HG03280 (cell line): ENCODE measurements around the gene ZNF564.
"Not testable (repeated sequence)": the region's sequence is repeated elsewhere in the genome, so short reads cannot be mapped to it uniquely, and the experiment has no call there.

ENCODE experiments used
- ATAC-seq: cut with Tn5 transposase; IDR thresholded peaks from one replicate; pipeline ENCODE4 v1.9.1; 2021; ENCODE audit warnings: mild to moderate bottlenecking, moderate library complexity; ENCODE audit not compliant: unreplicated experiment

Gene ZNF564

GRCh38 chr19:12497032-12497431 is 54.2 kb downstream of the ZNF564 start:
- no peak for ATAC-seq

GRCh38 chr19:12496480-12496879 is 54.8 kb downstream of the ZNF564 start:
- ATAC-seq: no peak

DNA sequence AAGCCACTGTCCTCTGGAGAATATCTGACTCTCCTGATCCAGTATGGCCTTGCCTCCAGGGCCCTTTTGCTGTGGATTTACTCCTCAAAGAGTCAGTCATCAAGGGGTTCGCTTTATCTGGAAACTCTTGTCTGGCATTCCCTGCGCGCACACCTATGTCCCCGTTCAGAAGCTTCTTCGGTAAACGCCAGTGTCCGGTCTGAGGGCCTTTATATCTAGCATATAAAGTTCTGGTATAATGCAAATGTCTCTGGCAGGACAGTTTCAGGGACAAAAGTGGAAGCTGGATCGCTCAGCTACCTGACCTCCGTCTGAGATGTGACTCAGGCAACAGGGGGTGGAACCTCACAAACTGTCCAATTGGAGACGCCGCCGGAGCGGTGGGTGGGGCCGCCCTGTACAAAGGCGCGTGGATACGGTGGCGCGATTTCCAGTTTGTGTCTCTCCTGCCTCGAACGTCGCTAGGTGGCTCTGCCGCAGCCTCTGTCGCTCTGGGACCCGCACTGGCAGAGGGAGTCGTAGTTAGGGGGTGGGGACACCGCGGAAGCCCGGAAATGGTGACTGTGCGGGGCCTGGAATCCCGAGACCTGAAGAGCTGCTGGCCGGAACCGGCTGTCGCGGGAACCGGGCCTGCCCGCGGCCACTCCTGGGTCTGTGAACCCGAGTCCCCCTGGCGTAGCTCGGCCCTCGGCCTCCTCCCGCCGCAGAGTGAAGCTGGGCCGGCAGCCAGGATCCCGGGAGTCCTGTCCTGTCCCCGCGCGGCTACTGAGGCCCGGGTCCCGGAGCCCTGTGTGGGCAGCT is 56.1 kb downstream of the ZNF564 start:
- ATAC-seq: peak; percentile 97

DNA sequence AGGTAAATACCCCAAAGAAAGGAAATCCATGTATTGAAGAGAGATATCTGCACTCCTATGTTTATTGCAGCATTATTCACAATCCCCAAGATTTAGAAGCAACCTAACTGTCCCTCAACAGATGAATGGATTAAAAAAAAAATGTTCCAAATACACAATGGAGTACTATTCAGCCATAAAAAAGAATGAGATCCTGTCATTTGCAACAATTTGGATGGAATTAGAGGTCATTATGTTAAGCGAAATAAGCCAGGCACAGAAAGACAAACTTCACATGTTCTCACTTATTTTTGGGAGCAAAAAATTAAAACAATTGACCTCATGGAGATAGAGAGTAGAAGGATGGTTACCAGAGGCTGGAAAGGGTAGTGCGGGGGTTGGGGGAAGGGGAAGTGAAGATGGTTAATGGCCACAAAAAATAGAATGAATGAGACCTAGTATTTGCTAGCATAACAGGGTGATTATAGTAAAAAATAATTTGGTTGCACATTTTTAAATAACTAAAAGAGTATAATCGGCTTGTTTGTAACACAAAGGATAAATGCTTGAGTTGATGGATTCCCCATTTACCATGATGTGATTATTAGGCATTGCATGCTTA is 56.9 kb downstream of the ZNF564 start:
- ATAC-seq: no peak

DNA sequence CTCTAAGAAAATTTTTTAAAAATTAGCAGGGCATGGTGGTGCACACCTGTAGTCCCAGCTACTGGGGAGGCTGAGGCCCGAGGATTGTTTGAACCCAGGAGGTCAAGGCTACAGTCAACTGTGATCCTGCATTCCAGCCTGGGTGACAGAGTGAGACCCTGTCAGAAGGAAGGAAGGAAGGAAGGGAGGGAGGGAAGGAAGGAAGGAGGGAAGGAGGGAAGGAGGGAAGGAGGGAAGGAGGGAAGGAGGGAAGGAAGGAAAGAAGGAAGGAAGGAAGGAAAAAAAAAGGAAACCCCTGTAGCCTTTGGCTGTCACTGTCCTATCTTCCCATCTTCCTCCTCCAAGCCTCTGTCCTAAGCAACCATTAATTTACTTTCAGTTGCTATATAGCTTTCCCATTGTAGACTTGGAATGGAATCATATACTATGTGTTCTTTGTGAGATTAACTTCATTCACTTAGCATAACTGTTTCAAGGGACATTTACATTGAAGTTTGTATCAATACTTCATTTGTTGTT is 65.0 kb downstream of the ZNF564 start:
- not testable (repeated sequence) for ATAC-seq

DNA sequence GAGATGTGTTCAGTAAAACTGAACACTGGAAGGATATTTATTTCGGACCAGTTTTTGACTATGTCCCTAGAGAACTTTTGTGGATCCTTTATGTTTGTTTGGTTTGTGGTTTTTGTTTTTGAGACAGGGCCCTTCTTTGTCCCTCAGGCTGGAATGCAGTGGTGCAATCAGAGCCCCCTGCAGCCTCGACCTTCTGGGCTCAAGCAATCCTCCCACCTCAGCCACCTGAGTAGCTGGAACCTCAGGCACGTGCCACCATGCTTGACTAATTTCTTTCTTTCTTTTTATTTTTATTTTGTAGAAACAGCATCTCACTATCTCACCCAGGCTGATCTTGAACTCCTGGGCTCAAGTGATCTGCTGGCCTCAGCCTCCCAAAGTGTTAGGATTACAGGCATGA is 65.7 kb downstream of the ZNF564 start:
- no peak for ATAC-seq

- peak; percentile 15 for ATAC-seq
Measured at GRCh38 chr19:12485052-12485416, 66.2 kb downstream of the ZNF564 start.

GRCh38 chr19:12484371-12485051 is 66.8 kb downstream of the ZNF564 start, which contains the start of gene ZNF709:
ZNF709 (minus strand) TSS chr19:12484816; CDS start chr19:12484657, 159 bp downstream.
- ATAC-seq: peak; percentile 96

DNA sequence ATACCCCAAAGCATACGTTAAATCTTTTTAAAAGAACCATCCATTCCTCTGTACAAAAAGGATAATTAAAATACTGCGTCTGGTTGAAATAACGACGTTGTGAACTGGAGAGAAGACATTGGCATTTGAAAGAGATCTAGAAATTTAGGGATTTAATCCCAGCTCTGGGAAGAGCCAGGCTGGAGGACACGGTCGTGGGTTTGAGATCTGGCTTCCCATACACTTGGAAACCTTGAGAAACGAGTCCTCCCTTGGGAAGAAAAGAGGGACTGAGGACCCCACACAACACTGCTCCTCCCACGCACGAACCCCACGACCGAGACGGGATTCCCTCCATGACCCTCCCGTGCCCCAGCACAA is 67.3 kb downstream of the ZNF564 start:
- no peak for ATAC-seq

DNA sequence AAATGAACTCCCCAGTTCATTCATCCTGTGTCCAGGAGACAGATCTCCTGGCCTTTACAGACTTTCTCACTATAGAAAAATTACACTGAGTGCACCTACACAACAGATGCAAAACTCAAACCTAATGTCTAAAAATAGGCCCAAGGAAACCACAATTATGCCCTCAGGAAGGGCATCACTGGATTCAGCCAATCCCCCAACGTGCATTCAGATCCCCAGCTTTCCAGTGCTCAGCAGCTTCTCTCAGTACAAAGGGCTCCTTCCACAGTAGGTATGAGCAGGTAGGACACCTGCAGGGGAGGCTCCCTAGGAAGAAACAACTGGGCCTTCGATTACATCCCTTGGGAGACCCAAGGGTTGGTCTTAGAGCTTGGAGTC is 68.8 kb downstream of the ZNF564 start:
- no peak for ATAC-seq

DNA sequence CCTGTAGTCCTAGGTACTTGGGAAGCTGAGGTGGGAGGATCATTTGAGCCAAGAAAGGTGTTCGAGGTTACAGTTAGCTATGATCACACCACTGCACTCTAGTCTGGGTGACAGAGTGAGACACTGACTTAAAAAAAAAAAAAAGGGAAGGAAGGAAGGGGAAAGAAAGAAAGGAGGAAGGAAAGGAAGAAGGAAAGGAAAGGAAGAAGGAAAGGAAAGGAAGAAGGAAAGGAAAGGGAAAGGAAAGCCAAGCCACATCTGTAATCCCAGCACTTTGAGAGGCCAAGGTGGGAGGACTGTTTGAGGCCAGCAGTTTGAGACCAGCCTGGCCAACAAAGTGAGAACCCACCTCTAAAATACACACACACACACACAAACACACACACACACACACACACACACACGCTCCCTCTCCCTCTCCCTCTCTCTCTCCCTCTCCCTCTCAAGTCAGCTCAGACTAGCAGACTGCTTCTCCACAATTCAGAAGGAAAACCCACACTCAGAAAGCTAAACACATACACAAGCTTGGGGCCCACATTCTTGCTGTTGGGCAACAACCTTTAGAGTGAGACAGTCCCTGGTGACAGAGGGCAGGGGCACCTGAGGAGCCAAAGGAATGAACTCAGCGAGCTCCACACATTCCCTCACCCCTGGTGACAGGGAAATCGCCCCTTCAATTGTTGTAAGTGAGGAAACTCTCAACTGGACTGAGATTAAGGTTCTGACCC is 69.3 kb downstream of the ZNF564 start:
- ATAC-seq: no peak

DNA sequence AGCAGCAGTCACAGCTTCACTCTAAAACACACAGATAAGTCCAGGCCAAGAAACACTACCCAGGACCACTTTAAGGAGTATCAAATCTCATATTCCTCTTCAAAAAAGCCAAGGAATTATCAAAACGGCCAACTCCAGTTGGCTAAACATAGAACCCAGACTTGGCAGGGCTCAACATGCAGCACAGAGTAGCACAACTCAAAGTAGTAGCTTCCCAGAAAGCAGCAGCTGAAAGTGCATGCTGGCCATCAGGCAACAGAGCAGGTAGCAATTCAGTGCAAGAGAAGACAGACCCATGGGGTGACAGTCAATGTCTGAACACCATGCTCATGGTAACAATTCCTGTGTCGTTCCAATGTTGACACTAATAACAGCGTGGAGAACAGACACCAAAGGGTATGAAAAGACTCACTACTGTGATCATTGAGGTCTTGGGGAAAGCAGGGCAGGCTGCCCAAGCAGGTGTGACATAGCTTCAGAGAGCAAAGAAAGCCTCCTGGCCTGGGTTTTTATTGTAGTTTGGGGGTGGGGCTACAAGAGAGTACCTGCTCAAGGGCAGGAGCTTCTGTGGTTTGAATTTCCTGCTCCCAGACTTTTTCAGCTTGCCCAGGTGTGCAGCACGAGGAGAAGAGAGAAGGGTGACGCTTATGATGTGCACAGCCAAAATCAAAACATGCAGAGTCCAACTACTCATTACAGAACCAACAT is 72.9 kb downstream of the ZNF564 start:
- ATAC-seq: no peak
